HL-60/S4 (cell line): Measurements from ENCODE around the gene ZCCHC17.

Experiments
- in situ Hi-C: fragments of 300-500 bp; cut with MboI; formaldehyde crosslinking; loops from 2 replicates; pipeline ENCODE4 v1.14.3; 2022; ENCODE audit warnings: low sequenced_read_pairs

The ZCCHC17 gene

GRCh38 chr1:31302709-31303441, 6.0 kb downstream of the ZCCHC17 start:
- in situ Hi-C loops = no loop called here

- in situ Hi-C loops = no loop called here
Observed at GRCh38 chr1:31306278-31306677, 9.4 kb downstream of the ZCCHC17 start.

- in situ Hi-C loops = no loop called here
Observed at GRCh38 chr1:31308036-31308435, 11.2 kb downstream of the ZCCHC17 start.

GRCh38 chr1:31310198-31310597, 13.4 kb downstream of the ZCCHC17 start:
- in situ Hi-C loops = no loop called here

GRCh38 chr1:31315902-31316301, 19.1 kb downstream of the ZCCHC17 start:
- in situ Hi-C loops = no loop called here

GRCh38 chr1:31318146-31318545, 21.3 kb downstream of the ZCCHC17 start:
- in situ Hi-C loops = no loop called here

- in situ Hi-C loops = no loop called here
Observed at GRCh38 chr1:31324093-31324492, 27.3 kb downstream of the ZCCHC17 start.

GRCh38 chr1:31324992-31325391, 28.2 kb downstream of the ZCCHC17 start:
- in situ Hi-C loops = no loop called here

- in situ Hi-C loops = no loop called here
Observed at GRCh38 chr1:31326461-31326860, 29.6 kb downstream of the ZCCHC17 start.

GRCh38 chr1:31327381-31327780, 30.5 kb downstream of the ZCCHC17 start:
- in situ Hi-C loops = no loop called here

- in situ Hi-C loops = no loop called here
Observed at GRCh38 chr1:31335007-31335406, 38.2 kb downstream of the ZCCHC17 start.

- in situ Hi-C loops = no loop called here
Observed at GRCh38 chr1:31336687-31337467, 40.0 kb downstream of the ZCCHC17 start.

- in situ Hi-C loops = no loop called here
Observed at GRCh38 chr1:31344503-31344902, 47.7 kb downstream of the ZCCHC17 start.

GRCh38 chr1:31345635-31346034, 48.8 kb downstream of the ZCCHC17 start:
- in situ Hi-C loops = no loop called here

GRCh38 chr1:31346785-31347184, 50.0 kb downstream of the ZCCHC17 start:
- in situ Hi-C loops = no loop called here

GRCh38 chr1:31348449-31348848, 51.6 kb downstream of the ZCCHC17 start:
- in situ Hi-C loops = no loop called here

- in situ Hi-C loops = no loop called here
Observed at GRCh38 chr1:31354283-31354682, 57.5 kb downstream of the ZCCHC17 start.

- in situ Hi-C loops = no loop called here
Observed at GRCh38 chr1:31356427-31356826, 59.6 kb downstream of the ZCCHC17 start.

- in situ Hi-C loops = no loop called here
Observed at GRCh38 chr1:31361607-31362006, 64.8 kb downstream of the ZCCHC17 start.

GRCh38 chr1:31362032-31362431, 65.2 kb downstream of the ZCCHC17 start:
- in situ Hi-C loops = no loop called here

- in situ Hi-C loops = no loop called here
Observed at GRCh38 chr1:31364561-31365250, 67.9 kb downstream of the ZCCHC17 start.

- in situ Hi-C loops = no loop called here
Observed at GRCh38 chr1:31366796-31367195, 70.0 kb downstream of the ZCCHC17 start.
